Thyroid gland (tissue), 4 donors: ENCODE results near the gene TMPRSS4.

Source experiments
- POLR2A ChIP-seq, 2 donors: fragments of 450-650 bp; IDR thresholded peaks; one replicate each; pipeline ENCODE4 v1.6.1; 2017; ENCODE audit warnings: antibody characterized with exemption in 2 of 2, mild to moderate bottlenecking in 2 of 2, moderate library complexity in 1 of 2
- TF ChIP-seq, protein P1 (sequence below), 6 experiments: fragments of 200-600 bp in 3 of 6; fragments of 450-650 bp in 3 of 6; sonication (generic) in 3 of 6; IDR thresholded peaks; one replicate each; pipeline ENCODE4 v1.5.1; 2016 to 2019; ENCODE audit warnings: antibody characterized with exemption in 6 of 6, mild to moderate bottlenecking in 2 of 6, inconsistent platforms in 1 of 6, moderate library complexity in 1 of 6

DNA sequence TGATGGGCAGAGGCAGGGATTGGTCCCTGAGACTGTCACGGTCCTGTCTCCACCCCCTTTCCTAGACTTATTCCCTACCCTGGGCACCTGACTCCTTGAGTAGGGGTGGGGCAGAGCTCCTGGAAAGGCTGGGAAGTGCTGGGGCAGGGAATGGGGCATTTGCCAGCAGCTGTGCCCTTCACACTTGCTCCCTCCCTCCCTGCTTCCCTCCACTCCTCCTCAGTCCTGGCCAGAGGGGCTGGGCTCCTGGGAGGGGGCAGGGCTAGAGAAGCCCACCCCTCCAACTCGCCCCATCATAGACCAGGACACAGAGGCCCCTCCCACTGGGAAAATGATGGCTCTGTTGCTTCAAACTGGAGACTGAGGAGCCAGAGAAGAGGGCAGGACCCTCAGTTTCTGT lies 88.0 kb downstream of the TMPRSS4 start:
- TF ChIP-seq, protein P1, sequence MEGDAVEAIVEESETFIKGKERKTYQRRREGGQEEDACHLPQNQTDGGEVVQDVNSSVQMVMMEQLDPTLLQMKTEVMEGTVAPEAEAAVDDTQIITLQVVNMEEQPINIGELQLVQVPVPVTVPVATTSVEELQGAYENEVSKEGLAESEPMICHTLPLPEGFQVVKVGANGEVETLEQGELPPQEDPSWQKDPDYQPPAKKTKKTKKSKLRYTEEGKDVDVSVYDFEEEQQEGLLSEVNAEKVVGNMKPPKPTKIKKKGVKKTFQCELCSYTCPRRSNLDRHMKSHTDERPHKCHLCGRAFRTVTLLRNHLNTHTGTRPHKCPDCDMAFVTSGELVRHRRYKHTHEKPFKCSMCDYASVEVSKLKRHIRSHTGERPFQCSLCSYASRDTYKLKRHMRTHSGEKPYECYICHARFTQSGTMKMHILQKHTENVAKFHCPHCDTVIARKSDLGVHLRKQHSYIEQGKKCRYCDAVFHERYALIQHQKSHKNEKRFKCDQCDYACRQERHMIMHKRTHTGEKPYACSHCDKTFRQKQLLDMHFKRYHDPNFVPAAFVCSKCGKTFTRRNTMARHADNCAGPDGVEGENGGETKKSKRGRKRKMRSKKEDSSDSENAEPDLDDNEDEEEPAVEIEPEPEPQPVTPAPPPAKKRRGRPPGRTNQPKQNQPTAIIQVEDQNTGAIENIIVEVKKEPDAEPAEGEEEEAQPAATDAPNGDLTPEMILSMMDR (IDR thresholded peaks at IDR 0.05): no peak
- no peak for TF ChIP-seq POLR2A (IDR thresholded peaks at IDR 0.05)
